Stimulated activated memory B cell treated with anti-CD40 and anti-IgM and Interleukin-4, amounts not matched to agents 10 μg/mL and 1 μg/mL and 100 μg/mL, for 72 hours (primary cell): Measurements from ENCODE around the gene MKI67.

Source experiments
- ATAC-seq: fragments of 150-1000 bp; cut with Tn5 transposase; 2 replicates; pipeline ENCODE4 v1.10.0; 2021
- H3K27ac Mint-ChIP-seq: one replicate; pipeline ENCODE4 v1.8.0; 2022; ENCODE audit warnings: mild to moderate bottlenecking, mixed read lengths
- H3K27me3 Mint-ChIP-seq: one replicate; pipeline ENCODE4 v1.8.0; 2022; ENCODE audit warnings: mixed read lengths
- H3K36me3 Mint-ChIP-seq: one replicate; pipeline ENCODE4 v1.8.0; 2022; ENCODE audit warnings: mixed read lengths
- H3K4me1 Mint-ChIP-seq: one replicate; pipeline ENCODE4 v1.8.0; 2022; ENCODE audit warnings: mixed read lengths
- H3K4me3 Mint-ChIP-seq: one replicate; pipeline ENCODE4 v1.8.0; 2022; ENCODE audit warnings: mild to moderate bottlenecking, moderate library complexity, mixed read lengths
- H3K9me3 Mint-ChIP-seq: one replicate; pipeline ENCODE4 v1.8.0; 2022; ENCODE audit warnings: mixed read lengths

MKI67 gene

GRCh38 chr10:128086003-128086863, 40.0 kb downstream of the MKI67 start:
- no peak overlapping the region for H3K4me3 Mint-ChIP-seq
- H3K27ac Mint-ChIP-seq: no peak overlapping the region
- no peaks in the 10 kb centered on the region for H3K4me1 Mint-ChIP-seq
- no peaks in the 10 kb centered on the region for H3K9me3 Mint-ChIP-seq
- no peaks in the 10 kb centered on the region for H3K27me3 Mint-ChIP-seq
- H3K36me3 Mint-ChIP-seq: peaks cover 6% of the 10 kb centered on the region
- no peak for ATAC-seq

GRCh38 chr10:128084991-128085390, 41.2 kb downstream of the MKI67 start:
- no peak overlapping the region for H3K27ac Mint-ChIP-seq
- H3K36me3 Mint-ChIP-seq: peaks cover 16% of the 10 kb centered on the region
- no peaks in the 10 kb centered on the region for H3K4me1 Mint-ChIP-seq
- H3K9me3 Mint-ChIP-seq: no peaks in the 10 kb centered on the region
- no peak overlapping the region for H3K4me3 Mint-ChIP-seq
- no peak for ATAC-seq
- H3K27me3 Mint-ChIP-seq: no peaks in the 10 kb centered on the region

GRCh38 chr10:128084364-128084763, 41.9 kb downstream of the MKI67 start:
- Mint-ChIP-seq H3K27ac (no peak overlapping the region), H3K36me3 (peaks cover 22% of the 10 kb centered on the region), H3K9me3 (no peaks in the 10 kb centered on the region), H3K4me3 (no peak overlapping the region), H3K27me3 (no peaks in the 10 kb centered on the region), H3K4me1 (no peaks in the 10 kb centered on the region)
- ATAC-seq: no peak

- no peak for ATAC-seq
- Mint-ChIP-seq H3K4me3 (no peak overlapping the region), H3K4me1 (no peaks in the 10 kb centered on the region), H3K9me3 (no peaks in the 10 kb centered on the region), H3K27ac (no peak overlapping the region), H3K27me3 (no peaks in the 10 kb centered on the region), H3K36me3 (peaks cover 24% of the 10 kb centered on the region)
Observed at GRCh38 chr10:128083191-128083895, 42.9 kb downstream of the MKI67 start.

- Mint-ChIP-seq H3K9me3 (no peaks in the 10 kb centered on the region), H3K36me3 (peaks cover 27% of the 10 kb centered on the region), H3K27me3 (no peaks in the 10 kb centered on the region), H3K4me1 (no peaks in the 10 kb centered on the region), H3K4me3 (no peak overlapping the region), H3K27ac (no peak overlapping the region)
- no peak for ATAC-seq
Observed at GRCh38 chr10:128081720-128082119, 44.5 kb downstream of the MKI67 start.

GRCh38 chr10:128081222-128081621, 45.0 kb downstream of the MKI67 start:
- Mint-ChIP-seq H3K4me3 (no peak overlapping the region), H3K36me3 (peaks cover 31% of the 10 kb centered on the region), H3K27me3 (no peaks in the 10 kb centered on the region), H3K27ac (no peak overlapping the region), H3K9me3 (no peaks in the 10 kb centered on the region), H3K4me1 (no peaks in the 10 kb centered on the region)
- no peak for ATAC-seq

- no peak overlapping the region for H3K27ac Mint-ChIP-seq
- no peaks in the 10 kb centered on the region for H3K27me3 Mint-ChIP-seq
- H3K36me3 Mint-ChIP-seq: peaks cover 37% of the 10 kb centered on the region
- H3K4me3 Mint-ChIP-seq: no peak overlapping the region
- no peaks in the 10 kb centered on the region for H3K9me3 Mint-ChIP-seq
- ATAC-seq: no peak
- H3K4me1 Mint-ChIP-seq: no peaks in the 10 kb centered on the region
Observed at GRCh38 chr10:128080641-128081040, 45.6 kb downstream of the MKI67 start.

- Mint-ChIP-seq H3K4me1 (no peaks in the 10 kb centered on the region), H3K27ac (no peak overlapping the region), H3K4me3 (no peak overlapping the region), H3K9me3 (no peaks in the 10 kb centered on the region), H3K27me3 (no peaks in the 10 kb centered on the region), H3K36me3 (peaks cover 40% of the 10 kb centered on the region)
- no peak for ATAC-seq
Observed at GRCh38 chr10:128080231-128080630, 46.0 kb downstream of the MKI67 start.

GRCh38 chr10:128078136-128078969, 47.9 kb downstream of the MKI67 start:
- ATAC-seq: no peak
- no peak overlapping the region for H3K27ac Mint-ChIP-seq
- no peak overlapping the region for H3K4me3 Mint-ChIP-seq
- peaks cover 54% of the 10 kb centered on the region for H3K36me3 Mint-ChIP-seq
- no peaks in the 10 kb centered on the region for H3K9me3 Mint-ChIP-seq
- no peaks in the 10 kb centered on the region for H3K4me1 Mint-ChIP-seq
- H3K27me3 Mint-ChIP-seq: no peaks in the 10 kb centered on the region

- Mint-ChIP-seq H3K4me1 (no peaks in the 10 kb centered on the region), H3K27ac (no peak overlapping the region), H3K27me3 (no peaks in the 10 kb centered on the region), H3K36me3 (peaks cover 63% of the 10 kb centered on the region), H3K4me3 (no peak overlapping the region), H3K9me3 (no peaks in the 10 kb centered on the region)
- ATAC-seq: no peak
Observed at GRCh38 chr10:128077155-128077875, 48.9 kb downstream of the MKI67 start.

- H3K27ac Mint-ChIP-seq: no peak overlapping the region
- H3K9me3 Mint-ChIP-seq: no peaks in the 10 kb centered on the region
- ATAC-seq: no peak
- H3K4me3 Mint-ChIP-seq: no peak overlapping the region
- H3K36me3 Mint-ChIP-seq: peaks cover 64% of the 10 kb centered on the region
- peaks cover 4% of the 10 kb centered on the region for H3K4me1 Mint-ChIP-seq
- no peaks in the 10 kb centered on the region for H3K27me3 Mint-ChIP-seq
Observed at GRCh38 chr10:128074589-128074988, 51.6 kb downstream of the MKI67 start.

- no peaks in the 10 kb centered on the region for H3K9me3 Mint-ChIP-seq
- H3K36me3 Mint-ChIP-seq: peaks cover 60% of the 10 kb centered on the region
- H3K4me3 Mint-ChIP-seq: no peak overlapping the region
- H3K4me1 Mint-ChIP-seq: peaks cover 10% of the 10 kb centered on the region
- no peak overlapping the region for H3K27ac Mint-ChIP-seq
- H3K27me3 Mint-ChIP-seq: no peaks in the 10 kb centered on the region
- no peak for ATAC-seq
Observed at GRCh38 chr10:128073890-128074289, 52.3 kb downstream of the MKI67 start.

- H3K4me1 Mint-ChIP-seq: peaks cover 18% of the 10 kb centered on the region
- ATAC-seq: no peak
- H3K27ac Mint-ChIP-seq: no peak overlapping the region
Observed at GRCh38 chr10:128072941-128073645, 53.1 kb downstream of the MKI67 start.

GRCh38 chr10:128072046-128072445, 54.2 kb downstream of the MKI67 start:
- H3K4me3 Mint-ChIP-seq: no peak overlapping the region
- peaks cover 67% of the 10 kb centered on the region for H3K36me3 Mint-ChIP-seq
- H3K9me3 Mint-ChIP-seq: peaks cover 2% of the 10 kb centered on the region
- no peaks in the 10 kb centered on the region for H3K27me3 Mint-ChIP-seq
- no peak for ATAC-seq
- no peak overlapping the region for H3K27ac Mint-ChIP-seq
- peaks cover 25% of the 10 kb centered on the region for H3K4me1 Mint-ChIP-seq

More at GRCh38 chr10:128072941-128073645, 53.1 kb downstream of the MKI67 start:
- Mint-ChIP-seq H3K36me3 (peaks cover 60% of the 10 kb centered on the region), H3K27me3 (no peaks in the 10 kb centered on the region), H3K9me3 (no peaks in the 10 kb centered on the region), H3K4me3 (no peak overlapping the region)
